NCI-H2227 (cell line): ENCODE measurements around the gene TCF19.

Source experiments
- DNase-seq: peaks from one replicate; lab custom pipeline; 2025; ENCODE audit not compliant: unreplicated experiment; lab: John Stamatoyannopoulos, UW

The TCF19 gene

GRCh38 chr6:31158140-31158862 lies at the start of gene TCF19:
TCF19 (plus strand) TSS chr6:31158589; CDS start chr6:31159470, 881 bp downstream.
- peak; percentile 99 for DNase-seq

- no peak for DNase-seq
Measured at GRCh38 chr6:31110825-31111582, 47.4 kb upstream of the TCF19 start.

GRCh38 chr6:31111712-31112111 lies 46.7 kb upstream of the TCF19 start:
- DNase-seq: no peak

- no peak for DNase-seq
Measured at GRCh38 chr6:31112478-31112877, 45.9 kb upstream of the TCF19 start, which contains the start of gene C6orf15. C6orf15 (minus strand) TSS chr6:31112575; CDS start chr6:31112555, 20 bp downstream.

- DNase-seq: no peak
Measured at GRCh38 chr6:31113861-31114540, 44.4 kb upstream of the TCF19 start.

GRCh38 chr6:31114541-31114878 lies 43.9 kb upstream of the TCF19 start, which contains the start of gene PSORS1C1:
PSORS1C1 (plus strand) TSS chr6:31114800; CDS start chr6:31129633, 14,833 bp downstream.
- DNase-seq: no peak

GRCh38 chr6:31114970-31115849 lies 43.2 kb upstream of the TCF19 start:
- DNase-seq: no peak

- DNase-seq: no peak
Measured at GRCh38 chr6:31115941-31116560, 42.3 kb upstream of the TCF19 start.

- DNase-seq: no peak
Measured at GRCh38 chr6:31116661-31117385, 41.6 kb upstream of the TCF19 start.

- DNase-seq: no peak
Measured at GRCh38 chr6:31118178-31118577, 40.2 kb upstream of the TCF19 start.

- no peak for DNase-seq
Measured at GRCh38 chr6:31120151-31120915, 38.1 kb upstream of the TCF19 start, which contains the start of gene CDSN. CDSN (minus strand) TSS chr6:31120446; CDS start chr6:31120419, 27 bp downstream.

- no peak for DNase-seq
Measured at GRCh38 chr6:31121131-31121790, 37.1 kb upstream of the TCF19 start.

GRCh38 chr6:31122791-31123706 lies 35.3 kb upstream of the TCF19 start:
- peak; percentile 42 for DNase-seq

GRCh38 chr6:31125162-31125561 lies 33.2 kb upstream of the TCF19 start:
- DNase-seq: no peak

GRCh38 chr6:31125586-31126363 lies 32.6 kb upstream of the TCF19 start:
- DNase-seq: no peak

- DNase-seq: no peak
Measured at GRCh38 chr6:31126396-31127175, 31.8 kb upstream of the TCF19 start.
